ENCODE results near the gene HOXB3. TPM values are rescaled to one million over a fixed set of nuclear protein-coding genes. Genes with fewer than 3 reads are reported as not detected.
A peak's percentile ranks its signal among the peaks of the same experiment; 100 is the strongest.

HOXB3 gene
- total RNA-seq, 1 donor from 2014 or later = not detected

DNA sequence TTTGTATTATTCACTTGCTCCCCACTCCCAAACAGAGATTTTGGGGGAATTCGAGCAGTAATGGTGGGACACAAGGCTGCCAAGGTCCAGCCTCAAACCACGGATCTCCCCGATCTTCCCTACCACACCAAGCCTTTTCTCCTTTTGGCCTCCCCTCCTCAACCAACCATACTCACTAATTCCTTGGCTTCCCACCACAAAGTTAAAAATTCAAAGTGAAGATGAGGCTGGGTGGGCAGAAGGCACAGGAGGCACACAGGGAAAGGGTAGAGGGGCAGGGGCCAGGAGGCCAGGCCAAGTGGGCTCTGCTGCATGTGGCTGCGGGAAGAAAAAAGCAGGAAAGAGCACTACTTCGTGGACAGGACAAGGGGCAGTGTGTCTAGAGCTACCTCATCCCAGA lies 27.1 kb downstream of the HOXB3 start:
- no peaks in the 10 kb centered on the region for H3K4me1 ChIP-seq
- Mint-ChIP-seq H3K4me1 (no peaks in the 10 kb centered on the region), H3K9me3 (peaks cover 3% of the 10 kb centered on the region), H3K27ac (no peak overlapping the region), H3K27me3 (ENCODE audit: insufficient read depth, low read depth) (peaks cover 59% of the 10 kb centered on the region), H3K36me3 (no peaks in the 10 kb centered on the region), H3K4me3 (no peak overlapping the region)
- H4K20me1 ChIP-seq (ENCODE audit: low read depth) = peaks cover 94% of the 10 kb centered on the region
- no peak overlapping the region for H3K27ac ChIP-seq
- TF ChIP-seq EZH2 (IDR thresholded peaks at IDR 0.05) = no peak
- no peak for DNase-seq (ENCODE audit: low spot score)
- H3K27me3 ChIP-seq = peaks cover 100% of the 10 kb centered on the region
- no peak overlapping the region for H2AFZ ChIP-seq (replicated peaks)
- H3K9me3 ChIP-seq (ENCODE audit: low read depth) = no peaks in the 10 kb centered on the region
- H3K79me2 ChIP-seq (ENCODE audit: low read depth) = no peaks in the 10 kb centered on the region
- H3K36me3 ChIP-seq = no peaks in the 10 kb centered on the region
- no peaks in the 10 kb centered on the region for H3F3A ChIP-seq (ENCODE audit: low read depth)
- H3K4me3 ChIP-seq = no peak overlapping the region
- no peak overlapping the region for H3K4me2 ChIP-seq
- no peak overlapping the region for H3K9ac ChIP-seq

DNA sequence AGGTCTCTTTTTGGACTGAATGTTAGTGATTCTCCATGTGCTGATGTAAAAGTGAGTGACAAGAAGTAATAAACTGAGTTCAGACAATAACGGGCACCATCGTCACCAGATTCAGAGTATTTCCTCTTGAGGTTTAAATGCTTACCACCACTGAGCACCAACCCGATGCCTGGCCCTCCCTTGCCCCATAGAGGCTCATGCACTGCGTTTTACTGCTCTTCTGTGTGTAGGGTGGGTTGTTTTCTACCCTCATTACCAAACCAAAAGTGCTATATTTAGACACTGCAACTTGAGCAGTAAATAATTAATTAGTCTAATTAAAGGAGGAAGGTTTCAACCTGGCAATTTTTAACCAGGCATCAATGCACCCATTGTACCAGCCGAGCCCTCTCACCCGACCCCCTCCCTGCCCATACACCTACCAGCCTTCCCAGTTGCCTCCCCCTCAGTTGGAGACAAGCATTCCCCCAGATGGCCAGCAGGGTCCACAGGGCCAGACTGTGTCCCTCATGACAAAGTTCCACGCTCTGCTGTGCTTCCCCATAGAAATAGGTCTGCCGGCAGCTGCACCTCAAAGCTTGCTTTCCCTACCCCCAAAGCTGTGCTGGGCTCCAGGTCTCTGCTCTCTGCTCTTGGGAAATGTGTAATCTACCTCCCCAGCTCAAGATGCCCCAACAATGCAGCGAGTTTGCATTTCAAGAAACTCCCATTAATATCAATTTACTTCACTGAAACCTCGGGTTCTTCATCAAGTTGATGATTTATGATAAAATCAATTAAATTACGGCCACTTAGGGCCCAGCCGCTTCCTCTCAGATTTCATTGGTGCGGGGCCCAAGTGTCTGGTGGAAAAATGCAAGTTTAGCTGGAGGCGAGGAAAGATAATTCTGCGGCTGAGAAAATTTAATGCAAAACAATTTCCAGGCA lies 27.9 kb downstream of the HOXB3 start:
- no peaks in the 10 kb centered on the region for H3K9me3 ChIP-seq (ENCODE audit: low read depth)
- no peak overlapping the region for H3K27ac ChIP-seq
- no peaks in the 10 kb centered on the region for H3K36me3 ChIP-seq
- H3K36me3 Mint-ChIP-seq = no peaks in the 10 kb centered on the region
- no peaks in the 10 kb centered on the region for H3K4me1 ChIP-seq
- no peak overlapping the region for H3K4me2 ChIP-seq
- TF ChIP-seq EZH2 (IDR thresholded peaks at IDR 0.05) (peak; percentile 57), EZH2phosphoT487 (IDR thresholded peaks at IDR 0.05) (peak; percentile 27)
- TF ChIP-seq, protein P1, sequence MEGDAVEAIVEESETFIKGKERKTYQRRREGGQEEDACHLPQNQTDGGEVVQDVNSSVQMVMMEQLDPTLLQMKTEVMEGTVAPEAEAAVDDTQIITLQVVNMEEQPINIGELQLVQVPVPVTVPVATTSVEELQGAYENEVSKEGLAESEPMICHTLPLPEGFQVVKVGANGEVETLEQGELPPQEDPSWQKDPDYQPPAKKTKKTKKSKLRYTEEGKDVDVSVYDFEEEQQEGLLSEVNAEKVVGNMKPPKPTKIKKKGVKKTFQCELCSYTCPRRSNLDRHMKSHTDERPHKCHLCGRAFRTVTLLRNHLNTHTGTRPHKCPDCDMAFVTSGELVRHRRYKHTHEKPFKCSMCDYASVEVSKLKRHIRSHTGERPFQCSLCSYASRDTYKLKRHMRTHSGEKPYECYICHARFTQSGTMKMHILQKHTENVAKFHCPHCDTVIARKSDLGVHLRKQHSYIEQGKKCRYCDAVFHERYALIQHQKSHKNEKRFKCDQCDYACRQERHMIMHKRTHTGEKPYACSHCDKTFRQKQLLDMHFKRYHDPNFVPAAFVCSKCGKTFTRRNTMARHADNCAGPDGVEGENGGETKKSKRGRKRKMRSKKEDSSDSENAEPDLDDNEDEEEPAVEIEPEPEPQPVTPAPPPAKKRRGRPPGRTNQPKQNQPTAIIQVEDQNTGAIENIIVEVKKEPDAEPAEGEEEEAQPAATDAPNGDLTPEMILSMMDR (IDR thresholded peaks at IDR 0.05) = peak; percentile 28
- no peaks in the 10 kb centered on the region for H3F3A ChIP-seq (ENCODE audit: low read depth)
- H3K9ac ChIP-seq = no peak overlapping the region
- H3K4me3 ChIP-seq = no peak overlapping the region
- H3K9me3 Mint-ChIP-seq = peaks cover 3% of the 10 kb centered on the region
- peaks cover 95% of the 10 kb centered on the region for H4K20me1 ChIP-seq (ENCODE audit: low read depth)
- peaks cover 100% of the 10 kb centered on the region for H3K27me3 ChIP-seq
- H3K27me3 Mint-ChIP-seq (ENCODE audit: insufficient read depth, low read depth) = peaks cover 67% of the 10 kb centered on the region
- no peak for DNase-seq (ENCODE audit: low spot score)
- H3K4me3 Mint-ChIP-seq = peak overlapping the region; percentile 7
- no peak overlapping the region for H3K27ac Mint-ChIP-seq
- H2AFZ ChIP-seq (replicated peaks) = no peak overlapping the region
- no peaks in the 10 kb centered on the region for H3K79me2 ChIP-seq (ENCODE audit: low read depth)
- H3K4me1 Mint-ChIP-seq = no peaks in the 10 kb centered on the region

DNA sequence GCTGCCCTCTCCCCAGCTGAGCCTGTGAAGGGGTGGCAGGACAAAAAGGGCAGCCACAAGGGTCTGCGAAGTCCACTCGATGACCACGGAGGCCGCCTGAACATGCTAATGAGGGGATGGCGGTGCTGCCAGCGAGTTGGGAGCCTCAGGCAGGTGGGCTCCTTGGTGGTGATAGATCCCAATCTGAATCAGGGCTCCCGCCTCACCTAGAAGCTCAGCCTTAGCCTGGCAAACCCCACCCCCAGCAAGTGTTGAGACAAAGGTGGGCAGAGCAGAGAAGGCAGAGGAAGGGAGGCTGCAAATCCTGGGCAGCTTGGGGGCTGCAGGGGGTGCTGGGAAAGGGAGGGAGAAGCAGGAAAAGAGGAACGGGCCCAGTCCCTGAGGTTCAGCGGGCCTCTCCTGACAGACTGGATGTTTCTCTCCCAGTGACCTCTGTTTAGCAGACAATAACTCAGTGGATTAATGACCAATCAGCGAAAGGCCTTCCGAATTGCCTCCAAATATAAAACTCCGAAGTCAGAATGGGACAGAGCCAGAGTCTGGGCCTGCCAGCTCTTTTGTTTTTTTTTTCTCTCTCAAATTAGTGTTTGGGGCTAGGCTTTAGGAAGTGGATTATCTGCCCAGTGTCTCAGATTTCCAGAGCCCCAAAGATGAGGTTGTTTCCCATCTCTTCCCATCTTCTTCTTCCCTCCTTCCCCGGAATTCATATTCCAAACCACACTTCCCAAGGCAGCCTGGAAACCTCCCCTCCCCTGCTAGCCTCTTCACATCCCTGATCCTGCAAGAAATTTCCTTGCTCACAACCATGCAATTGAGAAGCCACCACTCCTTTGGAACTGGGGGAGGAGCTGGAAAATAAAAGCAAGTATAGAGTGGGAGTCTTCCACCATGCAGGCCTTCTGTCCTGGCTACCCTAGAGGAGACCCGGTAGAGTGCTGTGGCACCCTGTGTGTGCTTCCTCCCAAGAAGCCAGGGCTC lies 29.9 kb downstream of the HOXB3 start:
- TF ChIP-seq, protein P1 (IDR thresholded peaks at IDR 0.05) = no peak
- peak; percentile 67 for TF ChIP-seq EZH2 (IDR thresholded peaks at IDR 0.05)
- TF ChIP-seq EZH2phosphoT487 (IDR thresholded peaks at IDR 0.05) = no peak
- Histone ChIP-seq H2AFZ (replicated peaks) (no peak overlapping the region), H3K27ac (no peak overlapping the region), H3K4me2 (no peak overlapping the region), H3K36me3 (no peaks in the 10 kb centered on the region), H3K27me3 (peaks cover 100% of the 10 kb centered on the region), H4K20me1 (ENCODE audit: low read depth) (peaks cover 92% of the 10 kb centered on the region), H3K9me3 (ENCODE audit: low read depth) (no peaks in the 10 kb centered on the region), H3K4me1 (no peaks in the 10 kb centered on the region), H3F3A (ENCODE audit: low read depth) (peaks cover 3% of the 10 kb centered on the region), H3K9ac (no peak overlapping the region), H3K79me2 (ENCODE audit: low read depth) (no peaks in the 10 kb centered on the region), H3K4me3 (no peak overlapping the region)
- DNase-seq (ENCODE audit: low spot score) = no peak
- H3K4me1 Mint-ChIP-seq = no peaks in the 10 kb centered on the region
- H3K27ac Mint-ChIP-seq = no peak overlapping the region
- H3K36me3 Mint-ChIP-seq = no peaks in the 10 kb centered on the region
- no peak overlapping the region for H3K4me3 Mint-ChIP-seq
- H3K27me3 Mint-ChIP-seq (ENCODE audit: insufficient read depth, low read depth) = peaks cover 86% of the 10 kb centered on the region
- peaks cover 3% of the 10 kb centered on the region for H3K9me3 Mint-ChIP-seq

All from neural progenitor cell (in vitro differentiated cells).